ENCODE measurements around the gene MGAT2. TPM values are rescaled to one million over a fixed set of nuclear protein-coding genes. Genes with fewer than 3 reads are reported as not detected.

The MGAT2 gene
- total and polyA plus RNA-seq, 4 donors: 15.2 to 44.2 (median 29.6) TPM

DNA sequence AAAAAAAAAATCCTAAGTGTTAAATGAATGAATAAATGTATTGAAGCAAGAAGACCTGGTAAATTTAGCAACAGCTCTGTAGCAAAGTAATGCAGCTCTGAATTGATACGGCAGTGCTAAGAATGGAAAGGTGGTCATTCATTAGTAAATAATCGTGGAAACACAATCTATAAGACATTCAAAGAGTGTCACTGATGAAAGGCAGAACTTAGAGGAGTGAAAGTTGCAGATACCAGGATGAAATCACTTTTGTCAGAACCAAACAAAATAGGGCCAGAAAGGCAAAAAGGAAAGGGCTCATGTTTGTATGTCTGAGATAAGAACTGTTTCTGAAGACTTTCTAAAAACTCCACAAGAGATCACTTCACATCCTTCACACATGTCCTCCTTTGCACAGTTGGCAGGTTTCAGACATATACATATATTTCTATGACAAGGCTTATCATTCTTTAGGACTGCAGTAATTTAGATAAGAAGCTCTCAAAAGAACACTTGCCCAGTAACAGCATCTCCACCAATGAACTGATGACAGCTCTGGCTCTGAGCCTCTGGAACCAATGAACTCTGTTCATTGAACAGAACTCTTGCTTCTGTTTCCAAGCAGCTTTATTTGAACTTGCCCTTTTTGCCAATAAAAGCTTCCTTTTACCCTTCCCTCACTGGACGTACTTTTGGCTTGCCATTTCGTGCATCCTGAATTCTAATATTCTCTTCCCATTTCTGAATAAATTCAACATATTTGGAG, 26.1 kb upstream of the MGAT2 start:
- Histone ChIP-seq H3K9ac (ENCODE audit: insufficient read depth in 1 of 2, low read length in 2 of 2) (no peak overlapping the region), H3K36me3 (ENCODE audit: control insufficient read depth in 4 of 4, insufficient read depth in 4 of 4, low read length in 4 of 4) (no peaks in the 10 kb centered on the region), H3K4me1 (ENCODE audit: control insufficient read depth in 5 of 5, insufficient read depth in 5 of 5, low read length in 5 of 5) (peaks cover 1 to 17% (median 10%) of the 10 kb centered on the region in 5 donors), H3K27ac (ENCODE audit: low read depth in 1 of 2, low read length in 1 of 2) (no peak overlapping the region), H3K9me3 (ENCODE audit: control insufficient read depth in 4 of 4, insufficient read depth in 3 of 4, low read length in 3 of 4) (no peaks in the 10 kb centered on the region), H3K4me3 (no peak overlapping the region), H3K27me3 (ENCODE audit: control insufficient read depth in 3 of 3, insufficient read depth in 3 of 3, low read length in 2 of 3) (no peaks in the 10 kb centered on the region)
- 18 to 25% methylated on average over 4 of the region's 4 CpGs for WGBS, 2 donors
- no peak for ATAC-seq (ENCODE audit: insufficient read depth, low FRiP score)
- TF ChIP-seq, protein P1, sequence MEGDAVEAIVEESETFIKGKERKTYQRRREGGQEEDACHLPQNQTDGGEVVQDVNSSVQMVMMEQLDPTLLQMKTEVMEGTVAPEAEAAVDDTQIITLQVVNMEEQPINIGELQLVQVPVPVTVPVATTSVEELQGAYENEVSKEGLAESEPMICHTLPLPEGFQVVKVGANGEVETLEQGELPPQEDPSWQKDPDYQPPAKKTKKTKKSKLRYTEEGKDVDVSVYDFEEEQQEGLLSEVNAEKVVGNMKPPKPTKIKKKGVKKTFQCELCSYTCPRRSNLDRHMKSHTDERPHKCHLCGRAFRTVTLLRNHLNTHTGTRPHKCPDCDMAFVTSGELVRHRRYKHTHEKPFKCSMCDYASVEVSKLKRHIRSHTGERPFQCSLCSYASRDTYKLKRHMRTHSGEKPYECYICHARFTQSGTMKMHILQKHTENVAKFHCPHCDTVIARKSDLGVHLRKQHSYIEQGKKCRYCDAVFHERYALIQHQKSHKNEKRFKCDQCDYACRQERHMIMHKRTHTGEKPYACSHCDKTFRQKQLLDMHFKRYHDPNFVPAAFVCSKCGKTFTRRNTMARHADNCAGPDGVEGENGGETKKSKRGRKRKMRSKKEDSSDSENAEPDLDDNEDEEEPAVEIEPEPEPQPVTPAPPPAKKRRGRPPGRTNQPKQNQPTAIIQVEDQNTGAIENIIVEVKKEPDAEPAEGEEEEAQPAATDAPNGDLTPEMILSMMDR (IDR thresholded peaks at IDR 0.05; ENCODE audit: control extremely low read depth, extremely low read depth): no peak
- DNase-seq: peak; percentile 65 to 87 (median 85)

DNA sequence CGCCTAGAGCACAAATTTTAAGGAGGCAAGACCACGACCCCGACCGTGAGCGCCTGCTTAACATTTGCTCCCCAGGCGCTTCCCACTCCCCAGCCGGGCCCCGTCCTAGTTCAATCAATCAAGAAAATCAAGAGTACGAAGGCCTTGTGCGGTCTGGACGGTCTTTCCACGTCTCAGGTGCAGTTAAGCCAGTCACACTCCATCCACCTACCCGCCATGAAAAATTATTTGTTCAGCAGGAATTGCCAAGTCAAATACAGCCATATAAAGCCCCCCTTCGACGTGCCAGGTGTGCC, 22.5 kb upstream of the MGAT2 start:
- H3K9me3 ChIP-seq (ENCODE audit: control insufficient read depth in 4 of 4, insufficient read depth in 3 of 4, low read length in 3 of 4): no peaks in the 10 kb centered on the region
- H3K4me3 ChIP-seq: peak overlapping the region; percentile 91
- peaks cover 0 to 4% (median 1%) of the 10 kb centered on the region in 4 donors for H3K36me3 ChIP-seq (ENCODE audit: control insufficient read depth in 4 of 4, insufficient read depth in 4 of 4, low read length in 4 of 4)
- TF ChIP-seq, protein P1 (IDR thresholded peaks at IDR 0.05; ENCODE audit: control extremely low read depth, extremely low read depth): no peak
- H3K27me3 ChIP-seq (ENCODE audit: control insufficient read depth in 3 of 3, insufficient read depth in 3 of 3, low read length in 2 of 3): no peaks in the 10 kb centered on the region
- no peak for DNase-seq
- peak; percentile 13 for ATAC-seq (ENCODE audit: insufficient read depth, low FRiP score)
- H3K4me1 ChIP-seq (ENCODE audit: control insufficient read depth in 5 of 5, insufficient read depth in 5 of 5, low read length in 5 of 5): peaks cover 1 to 17% (median 10%) of the 10 kb centered on the region in 5 donors
- H3K27ac ChIP-seq (ENCODE audit: low read depth in 1 of 2, low read length in 1 of 2): peak overlapping the region; percentile 88 to 96
- WGBS, 2 donors: 0 to 1% methylated on average over 15 of the region's 15 CpGs
- H3K9ac ChIP-seq (ENCODE audit: insufficient read depth in 1 of 2, low read length in 2 of 2): peak overlapping the region; percentile 92 to 98

DNA sequence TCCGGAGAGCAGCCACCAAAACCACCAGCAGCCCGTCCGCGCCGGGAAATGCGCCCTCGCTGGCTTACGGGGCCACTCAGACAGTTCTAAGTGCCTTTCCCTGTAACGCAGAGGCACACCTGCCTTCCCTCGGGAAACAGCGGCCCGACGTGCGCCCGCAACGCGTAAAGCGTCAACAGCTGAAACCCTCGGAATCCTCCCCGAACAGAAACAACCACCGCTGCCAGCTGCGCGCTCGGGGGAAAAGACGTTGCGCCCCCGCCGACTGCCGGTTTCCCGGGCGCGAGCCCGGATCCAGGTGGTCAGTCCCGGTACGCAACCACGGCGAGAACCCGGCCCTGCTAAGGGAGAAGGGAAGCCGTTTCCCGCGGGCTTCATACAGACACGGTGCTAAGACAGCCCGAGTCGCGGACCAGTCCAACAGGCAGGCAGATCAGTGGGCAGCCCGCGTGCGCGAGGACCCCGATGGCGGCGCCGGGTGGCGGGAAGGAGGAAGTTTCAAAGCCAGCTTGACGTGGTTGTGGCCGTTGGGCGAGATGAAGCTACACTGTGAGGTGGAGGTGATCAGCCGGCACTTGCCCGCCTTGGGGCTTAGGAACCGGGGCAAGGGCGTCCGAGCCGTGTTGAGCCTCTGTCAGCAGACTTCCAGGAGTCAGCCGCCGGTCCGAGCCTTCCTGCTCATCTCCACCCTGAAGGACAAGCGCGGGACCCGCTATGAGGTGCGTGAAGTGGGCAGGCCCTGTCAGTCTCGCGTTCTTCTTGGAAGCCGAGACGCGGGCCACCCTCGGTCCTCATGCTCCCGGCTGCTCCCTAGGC, 21.9 kb upstream of the MGAT2 start, which contains the start of gene LRR1:
TSS of gene LRR1 (plus strand) at position 456 of the 816 bp plus-strand sequence. CDS start at position 537, 81 bp downstream.
- TF ChIP-seq, protein P1 (IDR thresholded peaks at IDR 0.05; ENCODE audit: control extremely low read depth, extremely low read depth): no peak
- H3K4me3 ChIP-seq: peak within 1 kb of the TSS; percentile 91
- peak within 1 kb of the TSS; percentile 92 to 98 for H3K9ac ChIP-seq (ENCODE audit: insufficient read depth in 1 of 2, low read length in 2 of 2)
- H3K9me3 ChIP-seq (ENCODE audit: control insufficient read depth in 4 of 4, insufficient read depth in 3 of 4, low read length in 3 of 4): no peaks in the 10 kb centered on the region
- no peaks in the 10 kb centered on the region for H3K27me3 ChIP-seq (ENCODE audit: control insufficient read depth in 3 of 3, insufficient read depth in 3 of 3, low read length in 2 of 3)
- WGBS, 2 donors: 0% methylated on average over 77 of the region's 77 CpGs
- peaks cover 0 to 4% (median 1%) of the 10 kb centered on the region in 4 donors for H3K36me3 ChIP-seq (ENCODE audit: control insufficient read depth in 4 of 4, insufficient read depth in 4 of 4, low read length in 4 of 4)
- peaks cover 1 to 17% (median 10%) of the 10 kb centered on the region in 5 donors for H3K4me1 ChIP-seq (ENCODE audit: control insufficient read depth in 5 of 5, insufficient read depth in 5 of 5, low read length in 5 of 5)
- peak; percentile 88 for ATAC-seq (ENCODE audit: insufficient read depth, low FRiP score)
- peak; percentile 89 to 90 (median 90) for DNase-seq
- H3K27ac ChIP-seq (ENCODE audit: low read depth in 1 of 2, low read length in 1 of 2): peak within 1 kb of the TSS; percentile 88 to 96

All from lung (tissue), 12 donors.